SU-DHL-6 (cell line): ENCODE results near the gene EIF2S1.
"Not testable (repeated sequence)": the region's sequence is repeated elsewhere in the genome, so short reads cannot be mapped to it uniquely, and the experiment has no call there.

ENCODE experiments used
- H2AFZ ChIP-seq: fragments of 200-600 bp; sonication (generic); 2 replicates; pipeline ENCODE4 v1.6.1; 2014; ENCODE audit warnings: low read depth, mild to moderate bottlenecking, moderate library complexity, mixed read lengths, antibody characterized with exemption, low read length; ENCODE audit not compliant: severe bottlenecking
- H3F3A ChIP-seq: fragments of 200-600 bp; shearing (Covaris generic); 2 replicates; pipeline ENCODE4 v1.6.0; 2016; ENCODE audit warnings: antibody characterized with exemption, mild to moderate bottlenecking; ENCODE audit not compliant: insufficient read depth
- H3K27ac ChIP-seq: fragments of 200-600 bp; sonication (generic); 2 replicates; pipeline ENCODE4 v1.5.1; 2016; ENCODE audit warnings: low read depth, mild to moderate bottlenecking, low read length, moderate library complexity, mixed read lengths
- H3K27me3 ChIP-seq: fragments of 200-600 bp; sonication (generic), shearing (Covaris generic); 2 replicates; pipeline ENCODE4 v1.6.0; 2014; ENCODE audit warnings: mild to moderate bottlenecking, low read length
- H3K36me3 ChIP-seq: fragments of 200-600 bp; sonication (generic); 2 replicates; pipeline ENCODE4 v1.6.1; 2014; ENCODE audit warnings: mild to moderate bottlenecking, low read length, mixed read lengths
- H3K4me2 ChIP-seq: fragments of 300-600, 200-600 bp; shearing (Covaris generic), sonication (generic); 2 replicates; pipeline ENCODE4 v1.6.0; 2014; ENCODE audit warnings: low read length, low read depth, mild to moderate bottlenecking; ENCODE audit not compliant: poor library complexity, severe bottlenecking
- H3K4me3 ChIP-seq: fragments of 200-600 bp; sonication (generic); 2 replicates; pipeline ENCODE4 v1.5.1; 2014; ENCODE audit warnings: antibody characterized with exemption, low read length, mild to moderate bottlenecking, mixed read lengths; ENCODE audit not compliant: insufficient read depth, poor library complexity, severe bottlenecking
- H3K79me2 ChIP-seq: fragments of 200-600 bp; sonication (generic); 2 replicates; pipeline ENCODE4 v1.6.1; 2014; ENCODE audit warnings: mild to moderate bottlenecking, low read length, moderate library complexity; ENCODE audit not compliant: insufficient read depth
- H3K9ac ChIP-seq: fragments of 200-600 bp; sonication (generic); 2 replicates; pipeline ENCODE4 v1.7.0; 2014; ENCODE audit warnings: mild to moderate bottlenecking, low read length
- H3K9me2 ChIP-seq: fragments of 200-600 bp; sonication (generic); replicated peaks from 2 replicates; pipeline ENCODE4 v1.6.1; 2014; ENCODE audit warnings: low read length; ENCODE audit not compliant: insufficient read depth
- H3K9me3 ChIP-seq: fragments of 200-600 bp; sonication (generic); 2 replicates; pipeline ENCODE4 v1.6.1; 2014; ENCODE audit warnings: low read length, mixed read lengths; ENCODE audit not compliant: insufficient read depth
- H4K20me1 ChIP-seq: fragments of 200-600 bp; sonication (generic); 2 replicates; pipeline ENCODE4 v1.6.1; 2014; ENCODE audit warnings: low read depth, mild to moderate bottlenecking, antibody characterized with exemption, low read length, moderate library complexity, mixed read lengths
- EZH2phosphoT487 ChIP-seq: fragments of 200-600 bp; sonication (generic), shearing (Covaris generic); conservative IDR thresholded peaks from 2 replicates; pipeline ENCODE4 v1.6.1; 2018; ENCODE audit warnings: mild to moderate bottlenecking, antibody characterized with exemption, low read length, moderate library complexity, mixed read lengths
- TF ChIP-seq, protein P1 (sequence below): fragments of 200-600 bp; sonication (generic); IDR thresholded peaks from one replicate; pipeline ENCODE4 v1.5.1; 2017; ENCODE audit warnings: antibody characterized with exemption, mild to moderate bottlenecking, low read length, moderate library complexity; ENCODE audit not compliant: insufficient read depth, poor library complexity, severe bottlenecking

The EIF2S1 gene

DNA sequence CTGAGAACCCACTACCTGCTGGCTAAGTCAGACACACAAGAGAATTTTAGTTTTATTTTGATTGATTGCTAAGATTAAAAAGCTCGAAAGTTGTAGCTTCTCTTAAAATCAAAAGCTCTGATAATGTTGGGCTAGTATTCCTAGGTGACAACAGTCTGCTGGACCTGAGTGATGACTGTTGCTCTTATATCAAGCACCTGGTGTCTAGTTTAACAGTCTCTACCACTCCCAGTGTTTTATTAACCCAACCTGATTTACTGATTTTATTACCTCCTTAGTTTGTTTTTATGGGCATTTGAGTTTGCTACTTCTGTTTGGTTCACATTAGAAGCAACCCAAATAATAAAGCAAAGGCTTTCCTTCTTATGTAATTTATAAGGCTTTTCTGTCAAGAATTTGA, 42.3 kb upstream of the EIF2S1 start:
- Histone ChIP-seq H3K4me2 (no peak overlapping the region), H3K9me2 (no peaks in the 10 kb centered on the region), H3K9me3 (no peaks in the 10 kb centered on the region), H3K79me2 (no peaks in the 10 kb centered on the region), H3K36me3 (peaks cover 23% of the 10 kb centered on the region), H3F3A (peaks cover 6% of the 10 kb centered on the region; the same call in 1 of the 2 replicates), H3K27ac (no peak overlapping the region), H3K27me3 (no peaks in the 10 kb centered on the region), H3K4me3 (no peak overlapping the region), H3K9ac (no peak overlapping the region), H2AFZ (no peak overlapping the region), H4K20me1 (no peaks in the 10 kb centered on the region)
- TF ChIP-seq, protein P1, sequence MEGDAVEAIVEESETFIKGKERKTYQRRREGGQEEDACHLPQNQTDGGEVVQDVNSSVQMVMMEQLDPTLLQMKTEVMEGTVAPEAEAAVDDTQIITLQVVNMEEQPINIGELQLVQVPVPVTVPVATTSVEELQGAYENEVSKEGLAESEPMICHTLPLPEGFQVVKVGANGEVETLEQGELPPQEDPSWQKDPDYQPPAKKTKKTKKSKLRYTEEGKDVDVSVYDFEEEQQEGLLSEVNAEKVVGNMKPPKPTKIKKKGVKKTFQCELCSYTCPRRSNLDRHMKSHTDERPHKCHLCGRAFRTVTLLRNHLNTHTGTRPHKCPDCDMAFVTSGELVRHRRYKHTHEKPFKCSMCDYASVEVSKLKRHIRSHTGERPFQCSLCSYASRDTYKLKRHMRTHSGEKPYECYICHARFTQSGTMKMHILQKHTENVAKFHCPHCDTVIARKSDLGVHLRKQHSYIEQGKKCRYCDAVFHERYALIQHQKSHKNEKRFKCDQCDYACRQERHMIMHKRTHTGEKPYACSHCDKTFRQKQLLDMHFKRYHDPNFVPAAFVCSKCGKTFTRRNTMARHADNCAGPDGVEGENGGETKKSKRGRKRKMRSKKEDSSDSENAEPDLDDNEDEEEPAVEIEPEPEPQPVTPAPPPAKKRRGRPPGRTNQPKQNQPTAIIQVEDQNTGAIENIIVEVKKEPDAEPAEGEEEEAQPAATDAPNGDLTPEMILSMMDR, result no peak

DNA sequence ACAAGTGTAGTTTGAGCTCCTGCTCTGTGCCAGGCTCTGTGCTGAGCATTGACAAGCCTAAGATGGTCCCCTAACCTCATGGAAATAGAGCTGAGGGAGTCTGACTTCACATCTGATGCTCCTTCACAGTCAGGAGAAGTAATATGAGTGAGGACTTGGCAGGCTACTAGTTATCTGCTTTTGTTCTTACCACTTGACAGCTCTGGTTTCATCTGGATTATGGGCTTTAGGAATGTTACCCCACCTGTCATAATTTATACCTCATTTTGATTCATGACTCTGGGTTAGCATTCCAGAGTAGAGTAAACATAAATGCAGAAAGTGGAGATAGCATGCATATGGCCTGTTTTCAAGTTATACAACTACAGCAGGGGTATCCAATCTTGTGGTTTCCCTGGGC, 41.0 kb upstream of the EIF2S1 start:
- H3K79me2 ChIP-seq, result no peaks in the 10 kb centered on the region
- no peaks in the 10 kb centered on the region for H4K20me1 ChIP-seq
- H3K9me2 ChIP-seq, result no peaks in the 10 kb centered on the region
- no peak overlapping the region for H3K4me2 ChIP-seq
- peaks cover 30% of the 10 kb centered on the region for H3K36me3 ChIP-seq
- H3K9ac ChIP-seq, result no peak overlapping the region
- H2AFZ ChIP-seq, result no peak overlapping the region
- no peak overlapping the region for H3K27ac ChIP-seq
- H3K4me3 ChIP-seq, result no peak overlapping the region
- TF ChIP-seq, protein P1, result no peak
- TF ChIP-seq EZH2phosphoT487, result no peak
- peaks cover 12% of the 10 kb centered on the region; the same call in 1 of the 2 replicates for H3F3A ChIP-seq
- H3K9me3 ChIP-seq, result no peaks in the 10 kb centered on the region
- no peaks in the 10 kb centered on the region for H3K27me3 ChIP-seq

DNA sequence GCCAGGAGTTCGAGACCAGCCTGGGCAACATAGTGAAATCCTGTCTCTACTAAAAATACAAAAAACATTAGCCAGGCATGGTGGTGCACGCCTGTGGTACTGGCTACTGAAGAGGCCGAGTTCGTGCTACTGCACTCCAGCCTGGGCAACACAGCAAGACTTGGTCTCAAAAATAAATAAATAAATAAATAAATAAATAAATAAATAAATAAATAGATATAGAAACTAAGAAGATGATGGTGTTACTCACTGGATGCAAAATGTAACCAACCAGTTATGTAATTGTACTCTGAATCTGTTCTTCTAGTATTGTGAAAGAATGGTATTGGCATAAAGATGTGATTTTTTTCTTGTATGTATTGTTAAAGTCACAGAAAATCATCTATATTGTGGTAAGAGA, 30.5 kb upstream of the EIF2S1 start:
- H3K9me2 ChIP-seq, H3K9me3 ChIP-seq, H3K27me3 ChIP-seq, H3K79me2 ChIP-seq, H2AFZ ChIP-seq, H3K4me2 ChIP-seq, H3F3A ChIP-seq, H3K36me3 ChIP-seq, H3K9ac ChIP-seq, H4K20me1 ChIP-seq, H3K27ac ChIP-seq, H3K4me3 ChIP-seq: not testable (repeated sequence)

- H3K79me2 ChIP-seq, result no peaks in the 10 kb centered on the region
- TF ChIP-seq EZH2phosphoT487, result no peak
- TF ChIP-seq, protein P1, result no peak
- no peaks in the 10 kb centered on the region for H3K9me3 ChIP-seq
- no peak overlapping the region for H3K9ac ChIP-seq
- H2AFZ ChIP-seq, result no peak overlapping the region
- H3K27ac ChIP-seq, result no peak overlapping the region
- H3K27me3 ChIP-seq, result no peaks in the 10 kb centered on the region
- H3K4me3 ChIP-seq, result no peak overlapping the region
- H3F3A ChIP-seq, result no peaks in the 10 kb centered on the region
- H3K4me2 ChIP-seq, result no peak overlapping the region
- no peaks in the 10 kb centered on the region for H3K9me2 ChIP-seq
- H3K36me3 ChIP-seq, result peaks cover 10% of the 10 kb centered on the region
- H4K20me1 ChIP-seq, result no peaks in the 10 kb centered on the region
Observed at GRCh38 chr14:67331368-67332125, 28.6 kb upstream of the EIF2S1 start.
